OCI-LY1 (cell line): ENCODE measurements around the gene SYCE1.
A peak's percentile ranks its signal among the peaks of the same experiment; 100 is the strongest.
"Not testable (repeated sequence)": the region's sequence is repeated elsewhere in the genome, so short reads cannot be mapped to it uniquely, and the experiment has no call there.

Experiments used
- H2AFZ ChIP-seq: fragments of 200-600 bp; sonication (generic), shearing (Covaris generic); 2 replicates; pipeline ENCODE4 v1.6.0; 2014; ENCODE audit warnings: antibody characterized with exemption, mild to moderate bottlenecking, low read length
- H3F3A ChIP-seq: fragments of 200-600 bp; sonication (generic), shearing (Covaris generic); 2 replicates; pipeline ENCODE4 v1.6.0; 2014; ENCODE audit warnings: mild to moderate bottlenecking, antibody characterized with exemption, low read length, moderate library complexity; ENCODE audit not compliant: insufficient read depth
- H3K27ac ChIP-seq: fragments of 200-600 bp; sonication (generic); 2 replicates; pipeline ENCODE4 v1.5.1; 2014; ENCODE audit warnings: low read length, mixed run types, mild to moderate bottlenecking, low read depth; ENCODE audit not compliant: poor library complexity, severe bottlenecking
- H3K27me3 ChIP-seq: fragments of 200-600 bp; sonication (generic); 2 replicates; pipeline ENCODE4 v1.6.0; 2014; ENCODE audit warnings: antibody characterized with exemption, mild to moderate bottlenecking, low read length, moderate library complexity; ENCODE audit not compliant: insufficient read depth
- H3K36me3 ChIP-seq: fragments of 200-600 bp; sonication (generic); 2 replicates; pipeline ENCODE4 v1.6.1; 2014; ENCODE audit warnings: mild to moderate bottlenecking, antibody characterized with exemption, low read length, moderate library complexity, mixed read lengths; ENCODE audit not compliant: insufficient read depth
- H3K4me1 ChIP-seq: fragments of 200-600 bp; sonication (generic); 2 replicates; pipeline ENCODE4 v1.5.1; 2014; ENCODE audit warnings: mild to moderate bottlenecking, low read length, moderate library complexity; ENCODE audit not compliant: insufficient read depth, severe bottlenecking
- H3K4me2 ChIP-seq: fragments of 200-600 bp; sonication (generic), shearing (Covaris generic); 2 replicates; pipeline ENCODE4 v1.6.1; 2014; ENCODE audit warnings: low read length
- H3K4me3 ChIP-seq: fragments of 200-600 bp; sonication (generic); 2 replicates; pipeline ENCODE4 v1.5.1; 2014; ENCODE audit warnings: low read length, low read depth, mild to moderate bottlenecking, mixed read lengths; ENCODE audit not compliant: poor library complexity, severe bottlenecking
- H3K79me2 ChIP-seq: fragments of 200-600 bp; shearing (Covaris generic); 2 replicates; pipeline ENCODE4 v1.6.1; 2016; ENCODE audit warnings: mixed run types, low read length, mixed read lengths; ENCODE audit not compliant: insufficient read depth
- H3K9ac ChIP-seq: fragments of 200-600 bp; sonication (generic), shearing (Covaris generic); 2 replicates; pipeline ENCODE4 v1.6.1; 2014; ENCODE audit warnings: mild to moderate bottlenecking, low read length, mixed read lengths
- H3K9me2 ChIP-seq: fragments of 200-600 bp; sonication (generic), shearing (Covaris generic); 2 replicates; pipeline ENCODE4 v1.6.1; 2014; ENCODE audit warnings: low read depth, mild to moderate bottlenecking, low read length, mixed read lengths
- H3K9me3 ChIP-seq: fragments of 200-600 bp; shearing (Covaris generic); 2 replicates; pipeline ENCODE4 v1.6.1; 2014; ENCODE audit warnings: low read length, mixed read lengths
- H4K20me1 ChIP-seq: fragments of 200-600 bp; sonication (generic), shearing (Covaris generic); 2 replicates; pipeline ENCODE4 v1.6.0; 2016; ENCODE audit warnings: mild to moderate bottlenecking, low read length; ENCODE audit not compliant: insufficient read depth
- EZH2 ChIP-seq: fragments of 200-600 bp; sonication (generic), shearing (Covaris generic); IDR thresholded peaks from 2 replicates; pipeline ENCODE4 v1.8.0; 2017; ENCODE audit warnings: borderline replicate concordance, mixed run types, mild to moderate bottlenecking, antibody characterized with exemption, low read length, moderate library complexity, mixed read lengths
- TF ChIP-seq, protein P1 (sequence below): fragments of 200-600 bp; sonication (generic), shearing (Covaris generic); IDR thresholded peaks from 2 replicates; pipeline ENCODE4 v1.5.1; 2017; ENCODE audit warnings: mild to moderate bottlenecking, antibody characterized with exemption, low read length, moderate library complexity, mixed read lengths

The SYCE1 gene

DNA sequence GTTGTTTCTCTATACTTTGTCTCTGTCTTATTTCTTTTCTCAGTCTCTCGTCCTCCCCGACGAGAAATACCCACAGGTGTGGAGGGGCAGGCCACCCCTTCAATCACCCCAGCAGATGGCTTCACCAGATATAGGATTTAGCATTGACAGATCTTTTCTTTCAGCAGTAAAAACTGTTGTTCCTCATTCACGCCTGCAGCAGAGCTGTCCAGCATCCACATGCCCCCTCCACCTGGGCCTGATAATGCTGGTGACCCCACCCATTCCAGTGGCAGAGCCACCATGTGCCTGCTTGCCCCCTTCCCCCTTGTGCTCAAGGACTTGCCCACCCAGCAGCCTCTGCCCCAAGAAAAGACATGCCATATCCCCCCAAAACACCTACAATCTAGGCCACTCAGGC is 45.7 kb upstream of the SYCE1 start:
- Histone ChIP-seq H3K79me2 (no peaks in the 10 kb centered on the region), H3K9me2 (no peaks in the 10 kb centered on the region), H4K20me1 (no peaks in the 10 kb centered on the region), H3K9me3 (0 out of 2 replicates have a peak, but pooled peaks cover 2% of the 10 kb centered on the region), H3K36me3 (no peaks in the 10 kb centered on the region), H3K9ac (no peak overlapping the region), H3F3A (no peaks in the 10 kb centered on the region), H2AFZ (no peak overlapping the region), H3K4me1 (peaks cover 8% of the 10 kb centered on the region), H3K4me3 (no peak overlapping the region), H3K4me2 (no peak overlapping the region), H3K27ac (no peak overlapping the region), H3K27me3 (peaks cover 8% of the 10 kb centered on the region; the same call in 1 of the 2 replicates)
- TF ChIP-seq, protein P1, sequence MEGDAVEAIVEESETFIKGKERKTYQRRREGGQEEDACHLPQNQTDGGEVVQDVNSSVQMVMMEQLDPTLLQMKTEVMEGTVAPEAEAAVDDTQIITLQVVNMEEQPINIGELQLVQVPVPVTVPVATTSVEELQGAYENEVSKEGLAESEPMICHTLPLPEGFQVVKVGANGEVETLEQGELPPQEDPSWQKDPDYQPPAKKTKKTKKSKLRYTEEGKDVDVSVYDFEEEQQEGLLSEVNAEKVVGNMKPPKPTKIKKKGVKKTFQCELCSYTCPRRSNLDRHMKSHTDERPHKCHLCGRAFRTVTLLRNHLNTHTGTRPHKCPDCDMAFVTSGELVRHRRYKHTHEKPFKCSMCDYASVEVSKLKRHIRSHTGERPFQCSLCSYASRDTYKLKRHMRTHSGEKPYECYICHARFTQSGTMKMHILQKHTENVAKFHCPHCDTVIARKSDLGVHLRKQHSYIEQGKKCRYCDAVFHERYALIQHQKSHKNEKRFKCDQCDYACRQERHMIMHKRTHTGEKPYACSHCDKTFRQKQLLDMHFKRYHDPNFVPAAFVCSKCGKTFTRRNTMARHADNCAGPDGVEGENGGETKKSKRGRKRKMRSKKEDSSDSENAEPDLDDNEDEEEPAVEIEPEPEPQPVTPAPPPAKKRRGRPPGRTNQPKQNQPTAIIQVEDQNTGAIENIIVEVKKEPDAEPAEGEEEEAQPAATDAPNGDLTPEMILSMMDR: no peak
- no peak for TF ChIP-seq EZH2

DNA sequence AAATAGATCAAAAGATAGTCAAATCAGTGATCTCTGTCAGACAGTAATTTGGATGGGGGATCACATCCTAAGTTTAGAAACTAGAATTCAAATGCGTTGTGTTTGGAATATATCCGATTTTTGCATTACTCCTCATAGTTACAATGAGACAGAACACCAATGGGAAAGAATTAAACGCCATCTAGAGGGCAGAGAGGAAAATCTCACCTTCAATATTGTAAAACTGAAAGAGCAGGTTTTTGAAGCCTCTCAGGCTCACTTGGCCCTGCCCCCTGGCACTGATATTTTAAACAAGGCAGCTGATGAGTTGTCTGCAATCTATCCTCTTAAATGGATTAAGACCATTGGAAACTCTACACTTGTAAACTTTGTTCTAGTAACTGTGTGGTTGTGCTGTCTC is 43.5 kb upstream of the SYCE1 start:
- Histone ChIP-seq H3K36me3 (no peaks in the 10 kb centered on the region), H4K20me1 (no peaks in the 10 kb centered on the region), H3K9ac (no peak overlapping the region), H3K4me2 (no peak overlapping the region), H3K27ac (no peak overlapping the region), H3K79me2 (no peaks in the 10 kb centered on the region), H3K4me3 (no peak overlapping the region), H3F3A (no peaks in the 10 kb centered on the region), H2AFZ (no peak overlapping the region), H3K4me1 (peaks cover 8% of the 10 kb centered on the region), H3K27me3 (peaks cover 8% of the 10 kb centered on the region; the same call in 1 of the 2 replicates), H3K9me3 (0 out of 2 replicates have a peak, but pooled peaks cover 2% of the 10 kb centered on the region), H3K9me2 (no peaks in the 10 kb centered on the region)
- TF ChIP-seq, protein P1: peak; percentile 62; the same call in 1 of the 2 replicates
- no peak for TF ChIP-seq EZH2

DNA sequence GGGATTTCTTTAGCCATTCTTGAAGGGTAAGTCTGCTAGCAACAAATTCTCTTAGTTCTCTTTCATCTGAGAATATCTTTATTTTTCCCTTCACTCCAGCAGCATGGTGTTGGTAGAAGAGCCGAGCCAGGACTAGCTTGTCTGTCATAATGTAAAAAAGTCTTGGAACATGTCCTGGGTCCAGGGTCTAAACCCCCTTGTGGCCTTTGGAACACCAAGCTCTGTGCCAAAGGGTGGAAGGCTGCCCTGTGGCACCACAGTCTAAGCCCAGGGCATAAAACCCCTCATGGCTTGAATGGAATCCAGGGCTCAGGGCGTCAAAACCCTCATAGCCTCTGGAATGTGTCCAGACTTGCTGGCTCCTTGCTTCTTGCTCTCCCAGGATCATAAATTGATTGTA is 38.1 kb upstream of the SYCE1 start:
- H4K20me1 ChIP-seq, H3K4me3 ChIP-seq, H3K36me3 ChIP-seq, H3F3A ChIP-seq, H3K4me2 ChIP-seq, H3K27me3 ChIP-seq, H3K27ac ChIP-seq, H3K4me1 ChIP-seq, H3K79me2 ChIP-seq, H2AFZ ChIP-seq, H3K9me2 ChIP-seq, H3K9me3 ChIP-seq, H3K9ac ChIP-seq: not testable (repeated sequence)

DNA sequence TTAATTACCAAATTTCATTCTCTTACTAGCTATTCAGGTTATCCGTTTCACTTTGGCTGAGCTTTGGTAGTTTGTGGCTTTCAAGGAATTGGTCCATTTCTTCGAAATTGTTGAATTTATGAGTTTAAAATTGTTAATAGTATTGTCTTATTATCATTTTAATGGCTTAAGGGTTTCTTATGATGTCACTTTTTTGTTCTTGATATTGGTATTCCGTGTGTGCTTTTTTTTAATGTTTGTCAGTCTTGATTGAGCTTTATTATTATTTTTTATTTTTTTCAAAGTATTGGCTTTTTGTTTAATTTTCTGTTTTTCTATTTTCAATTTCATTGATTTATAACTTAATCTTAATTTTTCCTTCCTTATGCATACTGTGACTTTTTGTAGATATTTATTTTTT is 35.3 kb upstream of the SYCE1 start:
- no peak overlapping the region for H3K4me3 ChIP-seq
- no peak overlapping the region for H3K9ac ChIP-seq
- no peaks in the 10 kb centered on the region for H3K79me2 ChIP-seq
- H4K20me1 ChIP-seq: no peaks in the 10 kb centered on the region
- no peaks in the 10 kb centered on the region for H3K27me3 ChIP-seq
- no peak overlapping the region for H3K4me2 ChIP-seq
- H3K9me3 ChIP-seq: no peaks in the 10 kb centered on the region
- TF ChIP-seq, protein P1: no peak
- no peak for TF ChIP-seq EZH2
- no peaks in the 10 kb centered on the region for H3K9me2 ChIP-seq
- no peak overlapping the region for H2AFZ ChIP-seq
- no peaks in the 10 kb centered on the region for H3F3A ChIP-seq
- no peak overlapping the region for H3K27ac ChIP-seq
- no peaks in the 10 kb centered on the region for H3K4me1 ChIP-seq
- no peaks in the 10 kb centered on the region for H3K36me3 ChIP-seq

DNA sequence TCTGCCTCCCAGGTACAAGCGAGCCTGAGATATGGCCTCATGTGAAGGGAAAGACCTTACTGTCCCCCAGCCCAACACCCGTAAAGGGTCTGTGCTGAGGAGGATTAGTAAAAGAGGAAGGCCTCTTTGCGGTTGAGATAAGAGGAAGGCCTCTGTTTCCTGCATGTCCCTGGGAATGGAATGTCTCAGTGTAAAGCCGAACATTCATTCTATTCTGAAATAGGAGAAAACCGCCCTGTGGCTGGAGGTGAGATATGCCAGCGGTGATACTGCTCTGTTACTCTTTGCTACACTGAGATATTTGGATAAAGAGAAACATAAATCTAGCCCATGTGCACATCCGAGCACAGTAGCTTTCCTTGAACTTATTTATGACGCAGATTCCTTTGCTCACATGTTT is 34.5 kb upstream of the SYCE1 start:
- not testable (repeated sequence) for H3K27me3 ChIP-seq

More for the DNA sequence above, 34.5 kb upstream of the SYCE1 start:
- not testable (repeated sequence) for H3K4me3 ChIP-seq, H3K4me1 ChIP-seq, H3F3A ChIP-seq, H3K27ac ChIP-seq, H2AFZ ChIP-seq, H3K4me2 ChIP-seq, H3K36me3 ChIP-seq, H3K9me3 ChIP-seq, H3K79me2 ChIP-seq, H3K9ac ChIP-seq, H4K20me1 ChIP-seq, H3K9me2 ChIP-seq
